Lower leg skin (tissue), 3 donors: ENCODE results near the gene NOPCHAP1.

Experiments used
- CTCF ChIP-seq, 3 donors: fragments of 450-650 bp; IDR thresholded peaks; one replicate each; pipeline ENCODE4 v1.5.1; 2016; ENCODE audit warnings: antibody characterized with exemption in 3 of 3, mild to moderate bottlenecking in 3 of 3, moderate library complexity in 2 of 3
- POLR2A ChIP-seq, 2 donors: fragments of 450-650 bp; IDR thresholded peaks; one replicate each; pipeline ENCODE4 v1.6.1; 2016 to 2017; ENCODE audit warnings: antibody characterized with exemption in 2 of 2, mild to moderate bottlenecking in 1 of 2, moderate library complexity in 1 of 2

DNA sequence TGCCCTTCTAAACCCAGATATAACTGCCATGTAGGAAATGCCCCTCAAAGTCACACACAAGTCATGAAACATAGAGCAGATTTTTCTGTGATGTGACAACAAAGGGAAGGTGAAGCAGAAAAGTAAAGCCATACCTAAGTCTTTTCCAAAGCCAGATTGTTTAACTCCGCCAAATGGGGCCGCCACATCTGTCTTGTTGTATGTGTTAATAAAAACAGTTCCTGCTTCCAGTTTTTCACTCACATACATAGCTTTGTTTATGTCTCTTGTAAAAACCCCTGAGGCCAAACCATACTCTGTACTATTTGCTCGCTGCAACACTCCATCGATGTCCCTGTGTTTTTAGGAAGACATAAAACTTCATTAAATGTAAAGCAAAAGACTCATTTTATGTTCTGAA lies 40.3 kb downstream of the NOPCHAP1 start:
- no peak for TF ChIP-seq CTCF (IDR thresholded peaks at IDR 0.05)
- no peak for TF ChIP-seq POLR2A (IDR thresholded peaks at IDR 0.05)
